Activated CD8-positive, alpha-beta T cell treated with anti-CD3 and anti-CD28 coated beads for 36 hours (primary cell): ENCODE data around the gene CCR4. TPM values are rescaled to one million over a fixed set of nuclear protein-coding genes. Genes with fewer than 3 reads are reported as not detected.
A peak's percentile ranks its signal among the peaks of the same experiment; 100 is the strongest.
"Not testable (repeated sequence)": the region's sequence is repeated elsewhere in the genome, so short reads cannot be mapped to it uniquely, and the experiment has no call there.

Source experiments
- ATAC-seq: fragments of 200-7000 bp; cut with Tn5 transposase; one replicate; pipeline ENCODE4 v1.10.0; 2021; ENCODE audit warnings: mild to moderate bottlenecking, moderate library complexity
- CTCF ChIA-PET: fragments of 350-600 bp; sonication (Branson Sonifier 250); formaldehyde crosslinking; loops from one replicate; lab custom pipeline; 2021; ENCODE audit warnings: antibody characterized with exemption; lab: Charles Lee
- POLR2A ChIA-PET: fragments of 350-600 bp; sonication (Branson Sonifier 250); formaldehyde crosslinking; loops from one replicate; lab custom pipeline; 2021; ENCODE audit warnings: antibody characterized with exemption; lab: Charles Lee
- DNase-seq: peaks from one replicate; pipeline ENCODE4 v3.0.0-alpha.2; 2020
- H3K27ac Mint-ChIP-seq: one replicate; pipeline ENCODE4 v1.8.0; 2021; ENCODE audit warnings: mild to moderate bottlenecking, mixed read lengths
- H3K27me3 Mint-ChIP-seq: one replicate; pipeline ENCODE4 v1.8.0; 2021; ENCODE audit warnings: mixed read lengths
- H3K36me3 Mint-ChIP-seq: one replicate; pipeline ENCODE4 v1.8.0; 2021; ENCODE audit warnings: low read depth, mixed read lengths
- H3K4me1 Mint-ChIP-seq: one replicate; pipeline ENCODE4 v1.8.0; 2021; ENCODE audit warnings: low read depth, mixed read lengths
- H3K4me3 Mint-ChIP-seq: one replicate; pipeline ENCODE4 v1.8.0; 2021; ENCODE audit warnings: mild to moderate bottlenecking, moderate library complexity, mixed read lengths
- H3K9me3 Mint-ChIP-seq: one replicate; pipeline ENCODE4 v1.8.0; 2021; ENCODE audit warnings: mixed read lengths
- CTCF ChIP-seq: fragments of 200-600 bp; IDR thresholded peaks from one replicate; pipeline ENCODE4 v1.8.0; 2022; ENCODE audit warnings: antibody characterized with exemption, mild to moderate bottlenecking
- intact Hi-C: fragments of 100-400 bp; cut with micrococcal nuclease; formaldehyde crosslinking; loops from one replicate; pipeline ENCODE4 v1.10.0; 2022
- total RNA-seq, 2 experiments: library from RNA; stranded (reverse); gene quantifications; one replicate each; pipeline ENCODE4 v1.2.3, GENCODE V29; 2021

The CCR4 gene
- total RNA-seq: 10 to 100 TPM; 17.4 to 18.8 TPM

- no peaks in the 10 kb centered on the region for H3K27me3 Mint-ChIP-seq
- no peaks in the 10 kb centered on the region for H3K9me3 Mint-ChIP-seq
- peak within 1 kb of the TSS; percentile 75 for H3K4me3 Mint-ChIP-seq
- peak; percentile 73 for DNase-seq
- CTCF ChIA-PET: interaction anchor here (1.6 to 6.2 kb wide), 3 partner anchors 80 to 163 kb away, joined by 4 to 183 read pairs (median 5); partner anchors contain the start of gene CRTAP
- POLR2A ChIA-PET: interaction anchor here (1.0 to 2.3 kb wide), 2 partner anchors 45 to 110 kb away, joined by 3 to 6 read pairs; no protein-coding TSS in a partner anchor
- ATAC-seq: peak; percentile 79
- peak within 1 kb of the TSS; percentile 87 for H3K27ac Mint-ChIP-seq
- peaks cover 44% of the 10 kb centered on the region for H3K4me1 Mint-ChIP-seq
- TF ChIP-seq CTCF: no peak
- intact Hi-C loops: loop anchor here (5.0 kb wide), 1 partner anchor 46 kb away; no protein-coding TSS in a partner anchor
- peaks cover 26% of the 10 kb centered on the region for H3K36me3 Mint-ChIP-seq
These were observed at the start of gene CCR4 for GRCh38 chr3:32951410-32951811. CCR4 (plus strand) TSS chr3:32951644; CDS start chr3:32953423, 1,779 bp downstream.

GRCh38 chr3:32902887-32903371, 48.5 kb upstream of the CCR4 start:
- H3K27me3 Mint-ChIP-seq, H3K9me3 Mint-ChIP-seq, H3K36me3 Mint-ChIP-seq, H3K4me1 Mint-ChIP-seq, H3K27ac Mint-ChIP-seq, intact Hi-C loops: not testable (repeated sequence)
- ChIA-PET CTCF (interaction anchor here (0.8 to 3.0 kb wide), 9 partner anchors 9 to 169 kb away, joined by 3 to 10 read pairs (median 3); no protein-coding TSS in a partner anchor), POLR2A (interaction anchor here (1.1 kb wide), 1 partner anchor 24 kb away, joined by 3 read pairs; no protein-coding TSS in a partner anchor)
- TF ChIP-seq CTCF: peak; percentile 29
- DNase-seq (peak; percentile 53), ATAC-seq (peak; percentile 76)
- peak overlapping the region; percentile 60 for H3K4me3 Mint-ChIP-seq

DNA sequence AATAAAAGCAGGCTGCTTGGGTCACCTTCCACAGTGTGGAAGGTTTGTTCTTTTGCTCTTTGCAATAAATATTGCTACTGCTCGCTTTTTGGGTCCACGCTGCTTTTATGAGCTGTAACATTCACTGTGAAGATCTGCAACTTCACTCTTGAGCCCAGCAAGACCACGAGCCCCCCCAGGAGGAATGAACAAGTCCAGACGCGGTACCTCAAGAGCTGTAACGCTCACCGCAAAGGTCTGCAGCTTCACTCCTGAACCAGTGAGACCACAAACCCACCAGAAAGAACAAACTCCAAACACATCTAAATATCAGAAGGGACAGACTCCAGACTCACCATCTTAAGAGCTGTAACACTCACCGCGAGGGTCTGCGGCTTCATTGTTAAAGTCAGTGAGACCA, 47.5 kb upstream of the CCR4 start:
- no peaks in the 10 kb centered on the region for H3K9me3 Mint-ChIP-seq
- POLR2A ChIA-PET: no interaction called here
- H3K4me3 Mint-ChIP-seq: no peak overlapping the region

GRCh38 chr3:32909999-32910398, 41.4 kb upstream of the CCR4 start:
- no peak overlapping the region for H3K27ac Mint-ChIP-seq
- no peak for ATAC-seq
- intact Hi-C loops: no loop called here
- no peak for TF ChIP-seq CTCF
- ChIA-PET POLR2A (no interaction called here), CTCF (interaction anchor here (1.2 kb wide), 1 partner anchor 16 kb away, joined by 3 read pairs; no protein-coding TSS in a partner anchor)
- no peak for DNase-seq
- H3K27me3 Mint-ChIP-seq: peaks cover 1% of the 10 kb centered on the region
- no peaks in the 10 kb centered on the region for H3K9me3 Mint-ChIP-seq
- no peaks in the 10 kb centered on the region for H3K4me1 Mint-ChIP-seq
- H3K36me3 Mint-ChIP-seq: no peaks in the 10 kb centered on the region
- H3K4me3 Mint-ChIP-seq: no peak overlapping the region

More for the DNA sequence above, 47.5 kb upstream of the CCR4 start:
- Mint-ChIP-seq H3K27me3 (peaks cover 8% of the 10 kb centered on the region), H3K36me3 (no peaks in the 10 kb centered on the region), H3K27ac (no peak overlapping the region), H3K4me1 (no peaks in the 10 kb centered on the region)
- CTCF ChIA-PET: interaction anchor here (0.8 to 3.0 kb wide), 4 partner anchors 52 to 170 kb away, joined by 3 to 10 read pairs (median 4); no protein-coding TSS in a partner anchor
- no peak for TF ChIP-seq CTCF
- ATAC-seq: no peak
- intact Hi-C loops: no loop called here
- no peak for DNase-seq

DNA sequence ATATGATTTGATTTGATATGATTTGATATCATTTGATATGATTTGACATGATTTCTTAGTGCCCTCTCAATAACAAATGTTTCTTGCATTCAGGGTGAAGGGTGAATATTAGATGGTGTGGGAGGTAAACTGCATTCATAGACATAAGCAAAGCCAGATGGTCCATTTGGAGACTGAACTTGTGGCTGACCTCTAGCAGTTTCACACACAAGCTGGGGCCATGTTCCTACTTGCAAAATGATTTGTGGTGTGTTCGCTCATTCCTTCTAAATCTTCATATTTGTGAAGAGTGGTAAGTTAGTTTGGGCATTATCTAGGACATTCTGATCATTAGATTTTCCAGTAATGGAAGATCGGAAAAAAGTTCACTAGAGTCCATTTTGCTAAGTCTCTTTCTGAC, 40.5 kb upstream of the CCR4 start:
- H3K27ac Mint-ChIP-seq: no peak overlapping the region
- no peaks in the 10 kb centered on the region for H3K36me3 Mint-ChIP-seq
- no peaks in the 10 kb centered on the region for H3K9me3 Mint-ChIP-seq
- no peaks in the 10 kb centered on the region for H3K4me1 Mint-ChIP-seq
- DNase-seq (no peak), ATAC-seq (no peak)
- POLR2A ChIA-PET: no interaction called here
- no peak for TF ChIP-seq CTCF
- CTCF ChIA-PET: no interaction called here
- peaks cover 1% of the 10 kb centered on the region for H3K27me3 Mint-ChIP-seq
- intact Hi-C loops: no loop called here
- no peak overlapping the region for H3K4me3 Mint-ChIP-seq
